Measurements from ENCODE around the gene HDAC10.

- TF ChIP-seq, protein P1, sequence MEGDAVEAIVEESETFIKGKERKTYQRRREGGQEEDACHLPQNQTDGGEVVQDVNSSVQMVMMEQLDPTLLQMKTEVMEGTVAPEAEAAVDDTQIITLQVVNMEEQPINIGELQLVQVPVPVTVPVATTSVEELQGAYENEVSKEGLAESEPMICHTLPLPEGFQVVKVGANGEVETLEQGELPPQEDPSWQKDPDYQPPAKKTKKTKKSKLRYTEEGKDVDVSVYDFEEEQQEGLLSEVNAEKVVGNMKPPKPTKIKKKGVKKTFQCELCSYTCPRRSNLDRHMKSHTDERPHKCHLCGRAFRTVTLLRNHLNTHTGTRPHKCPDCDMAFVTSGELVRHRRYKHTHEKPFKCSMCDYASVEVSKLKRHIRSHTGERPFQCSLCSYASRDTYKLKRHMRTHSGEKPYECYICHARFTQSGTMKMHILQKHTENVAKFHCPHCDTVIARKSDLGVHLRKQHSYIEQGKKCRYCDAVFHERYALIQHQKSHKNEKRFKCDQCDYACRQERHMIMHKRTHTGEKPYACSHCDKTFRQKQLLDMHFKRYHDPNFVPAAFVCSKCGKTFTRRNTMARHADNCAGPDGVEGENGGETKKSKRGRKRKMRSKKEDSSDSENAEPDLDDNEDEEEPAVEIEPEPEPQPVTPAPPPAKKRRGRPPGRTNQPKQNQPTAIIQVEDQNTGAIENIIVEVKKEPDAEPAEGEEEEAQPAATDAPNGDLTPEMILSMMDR (IDR thresholded peaks at IDR 0.05 in 8 of 11, conservative IDR thresholded peaks at IDR 0.05 in 3 of 11): peak in 8 of 11 experiments; percentile 13 to 65 (median 46)
- TF ChIP-seq POLR2A (IDR thresholded peaks at IDR 0.05) (no peak), POLR2AphosphoS5 (IDR thresholded peaks at IDR 0.05) (peak in 1 of 3 donors; percentile 39)
Observed at GRCh38 chr22:50274311-50274710, 23.2 kb upstream of the HDAC10 start.
